ENCODE results near the gene RPL13A. TPM values are rescaled to one million over a fixed set of nuclear protein-coding genes. Genes with fewer than 3 reads are reported as not detected.

Gene RPL13A
- polyA plus RNA-seq, 1 of the 3 experiments (the other 2 are of a cell fraction), result 2,748 TPM

- H4K20me1 ChIP-seq (ENCODE audit: insufficient read depth), result no peaks in the 10 kb centered on the region
- CTCF ChIA-PET, result interaction anchor here (1.0 to 6.3 kb wide), 2 partner anchors 8 to 36 kb away, joined by 3 to 55 read pairs; no protein-coding TSS in a partner anchor
- WGBS (ENCODE audit: low lambda C conversion rate), result 86% methylated on average over 12 of the region's 13 CpGs
- H3K4me2 ChIP-seq, result no peak overlapping the region
- H3K9ac ChIP-seq, result no peak overlapping the region
- no peaks in the 10 kb centered on the region for H3K79me2 ChIP-seq (ENCODE audit: insufficient read depth)
- TF ChIP-seq, protein P1, sequence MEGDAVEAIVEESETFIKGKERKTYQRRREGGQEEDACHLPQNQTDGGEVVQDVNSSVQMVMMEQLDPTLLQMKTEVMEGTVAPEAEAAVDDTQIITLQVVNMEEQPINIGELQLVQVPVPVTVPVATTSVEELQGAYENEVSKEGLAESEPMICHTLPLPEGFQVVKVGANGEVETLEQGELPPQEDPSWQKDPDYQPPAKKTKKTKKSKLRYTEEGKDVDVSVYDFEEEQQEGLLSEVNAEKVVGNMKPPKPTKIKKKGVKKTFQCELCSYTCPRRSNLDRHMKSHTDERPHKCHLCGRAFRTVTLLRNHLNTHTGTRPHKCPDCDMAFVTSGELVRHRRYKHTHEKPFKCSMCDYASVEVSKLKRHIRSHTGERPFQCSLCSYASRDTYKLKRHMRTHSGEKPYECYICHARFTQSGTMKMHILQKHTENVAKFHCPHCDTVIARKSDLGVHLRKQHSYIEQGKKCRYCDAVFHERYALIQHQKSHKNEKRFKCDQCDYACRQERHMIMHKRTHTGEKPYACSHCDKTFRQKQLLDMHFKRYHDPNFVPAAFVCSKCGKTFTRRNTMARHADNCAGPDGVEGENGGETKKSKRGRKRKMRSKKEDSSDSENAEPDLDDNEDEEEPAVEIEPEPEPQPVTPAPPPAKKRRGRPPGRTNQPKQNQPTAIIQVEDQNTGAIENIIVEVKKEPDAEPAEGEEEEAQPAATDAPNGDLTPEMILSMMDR (IDR thresholded peaks at IDR 0.05), result peak; percentile 12; the same call in 1 of the 2 replicates
- TF ChIP-seq TCF12 (IDR thresholded peaks at IDR 0.05), result no peak
- no peak overlapping the region for H2AFZ ChIP-seq (ENCODE audit: low read depth)
- no peak overlapping the region for H3K4me3 ChIP-seq (ENCODE audit: low read depth in 2 of 2, low read length in 1 of 2)
- H3K9me2 ChIP-seq, result no peaks in the 10 kb centered on the region
- H3K4me1 ChIP-seq (ENCODE audit: control insufficient read depth in 1 of 2, insufficient read depth in 2 of 2, low read depth in 1 of 2, low read length in 1 of 2), result no peaks in the 10 kb centered on the region
- H3K36me3 ChIP-seq (replicated peaks in 1 of 2; ENCODE audit: control insufficient read depth in 1 of 2, insufficient read depth in 2 of 2, low read length in 1 of 2), result no peaks in the 10 kb centered on the region
- no peak for DNase-seq
- H3K27me3 ChIP-seq (ENCODE audit: insufficient read depth), result no peaks in the 10 kb centered on the region
- POLR2A ChIA-PET, result no interaction called here
- peaks cover 5% of the 10 kb centered on the region for H3F3A ChIP-seq (replicated peaks; ENCODE audit: insufficient read depth)
- no peak overlapping the region for H3K27ac ChIP-seq (ENCODE audit: low read depth in 2 of 2, low read length in 1 of 2)
- no peaks in the 10 kb centered on the region for H3K9me3 ChIP-seq
These were observed 52.0 kb downstream of the RPL13A start for GRCh38 chr19:49539192-49539952.

Small RNA genes within 50 kb of the gene (small RNA-seq; reads per million reads assigned to genes)
- gene COX6CP7 (0 reads per million in 7 experiments), gene MIR150 (0 to 2.1 (median 0) reads per million in 7 experiments), gene SNORD32A (0 reads per million in 7 experiments), gene SNORD33 (0 reads per million in 7 experiments), gene SNORD34 (0 reads per million in 7 experiments), gene SNORD35A (0 reads per million in 7 experiments), gene SNORD35B (0 reads per million in 7 experiments)

Other genes starting within 250 kb of the RPL13A start
- gene SLC6A16, start 162.4 kb upstream of the RPL13A start, polyA plus RNA-seq (2012; rRNA removed), result 0.33 and 0.80 TPM in 2 replicates
- gene CD37, start 152.2 kb upstream of the RPL13A start, polyA plus RNA-seq (2012; rRNA removed), result not detected in 2 replicates
- 24.7 and 27.9 TPM in 2 replicates for gene TEAD2, start 125.2 kb upstream of the RPL13A start, polyA plus RNA-seq (2012; rRNA removed)
- gene DKKL1, start 123.7 kb upstream of the RPL13A start, polyA plus RNA-seq (2012; rRNA removed), result 0.36 and 0.47 TPM in 2 replicates
- gene KASH5, start 99.4 kb upstream of the RPL13A start, polyA plus RNA-seq (2012; rRNA removed), result 0.03 and 0.20 TPM in 2 replicates
- not detected in 2 replicates for gene PTH2, start 64.2 kb upstream of the RPL13A start, polyA plus RNA-seq (2012; rRNA removed)
- gene GFY, start 62.2 kb upstream of the RPL13A start, polyA plus RNA-seq (2012; rRNA removed), result not detected in 2 replicates
- gene SLC17A7, start 46.1 kb upstream of the RPL13A start, polyA plus RNA-seq (2012; rRNA removed), result 0.39 and 0.59 TPM in 2 replicates
- 145 and 157 TPM in 2 replicates for gene PIH1D1, start 35.8 kb upstream of the RPL13A start, polyA plus RNA-seq (2012; rRNA removed)
- gene ALDH16A1, start 34.4 kb upstream of the RPL13A start, polyA plus RNA-seq (2012; rRNA removed), result 13.6 and 15.7 TPM in 2 replicates
- gene FLT3LG, start 13.4 kb upstream of the RPL13A start, polyA plus RNA-seq (2012; rRNA removed), result 4.0 and 6.4 TPM in 2 replicates
- gene RPS11, start 8.8 kb downstream of the RPL13A start, polyA plus RNA-seq (2012; rRNA removed), result 6,915 and 7,579 TPM in 2 replicates
- 75.3 and 91.4 TPM in 2 replicates for gene FCGRT, start 25.1 kb downstream of the RPL13A start, polyA plus RNA-seq (2012; rRNA removed)
- 1.4 and 1.8 TPM in 2 replicates for gene RCN3, start 40.4 kb downstream of the RPL13A start, polyA plus RNA-seq (2012; rRNA removed)
- gene NOSIP, start 92.9 kb downstream of the RPL13A start, polyA plus RNA-seq (2012; rRNA removed), result 101 and 128 TPM in 2 replicates
- gene PRRG2, start 93.7 kb downstream of the RPL13A start, polyA plus RNA-seq (2012; rRNA removed), result 0.42 and 0.44 TPM in 2 replicates
- 0.71 and 1.7 TPM in 2 replicates for gene PRR12, start 103.6 kb downstream of the RPL13A start, polyA plus RNA-seq (2012; rRNA removed)
- gene RRAS, start 152.5 kb downstream of the RPL13A start, polyA plus RNA-seq (2012; rRNA removed), result 113 and 141 TPM in 2 replicates
- 5.5 and 9.5 TPM in 2 replicates for gene SCAF1, start 154.6 kb downstream of the RPL13A start, polyA plus RNA-seq (2012; rRNA removed)
- gene IRF3, start 178.2 kb downstream of the RPL13A start, polyA plus RNA-seq (2012; rRNA removed), result 85.9 and 112 TPM in 2 replicates
- 20.3 and 27.9 TPM in 2 replicates for gene BCL2L12, start 178.3 kb downstream of the RPL13A start, polyA plus RNA-seq (2012; rRNA removed)
- gene PRMT1, start 189.7 kb downstream of the RPL13A start, polyA plus RNA-seq (2012; rRNA removed), result 774 and 789 TPM in 2 replicates
- gene ADM5, start 202.0 kb downstream of the RPL13A start, polyA plus RNA-seq (2012; rRNA removed), result 1.3 TPM in 2 replicates
- gene CPT1C, start 203.5 kb downstream of the RPL13A start, polyA plus RNA-seq (2012; rRNA removed), result 118 and 139 TPM in 2 replicates

Measured in SK-N-SH (cell line).